Trophoblast cell (in vitro differentiated cells and primary cell): ENCODE results near the gene MSH3.
"Not testable (repeated sequence)": the region's sequence is repeated elsewhere in the genome, so short reads cannot be mapped to it uniquely, and the experiment has no call there.

ENCODE experiments used
- DNase-seq, 2 donors: peaks; one replicate each; pipeline ENCODE4 v3.0.0-alpha.2; 2016
- H2AFZ ChIP-seq: 2 replicates; pipeline ENCODE4 v1.6.1; 2013; ENCODE audit warnings: low read length, moderate library complexity, mild to moderate bottlenecking; ENCODE audit not compliant: insufficient read depth, poor library complexity
- H2AK5ac ChIP-seq: 2 replicates; pipeline ENCODE4 v1.6.1; 2013; ENCODE audit warnings: mild to moderate bottlenecking, low read length
- H2BK120ac ChIP-seq: 2 replicates; pipeline ENCODE4 v1.6.1; 2013; ENCODE audit warnings: low read length, mild to moderate bottlenecking, moderate library complexity; ENCODE audit not compliant: insufficient read depth, poor library complexity
- H2BK12ac ChIP-seq: 2 replicates; pipeline ENCODE4 v1.6.1; 2013; ENCODE audit warnings: mild to moderate bottlenecking, low read length, moderate library complexity
- H2BK5ac ChIP-seq: 2 replicates; pipeline ENCODE4 v1.6.1; 2013; ENCODE audit warnings: low read length, low read depth, moderate library complexity, mild to moderate bottlenecking; ENCODE audit not compliant: poor library complexity
- H3K14ac ChIP-seq: 2 replicates; pipeline ENCODE4 v1.6.1; 2013; ENCODE audit warnings: mild to moderate bottlenecking, low read length
- H3K18ac ChIP-seq: 2 replicates; pipeline ENCODE4 v1.6.1; 2013; ENCODE audit warnings: mild to moderate bottlenecking, low read length
- H3K23ac ChIP-seq: 2 replicates; pipeline ENCODE4 v1.6.1; 2013; ENCODE audit warnings: low read length
- H3K27ac ChIP-seq: 2 replicates; pipeline ENCODE4 v1.5.1; 2013; ENCODE audit warnings: low read depth, mild to moderate bottlenecking, inconsistent platforms, low read length, moderate library complexity
- H3K27me3 ChIP-seq: 2 replicates; pipeline ENCODE4 v1.6.1; 2013; ENCODE audit warnings: inconsistent platforms, mild to moderate bottlenecking, low read length, moderate library complexity; ENCODE audit not compliant: insufficient read depth
- H3K36me3 ChIP-seq, 2 experiments: 1 replicate in 1 of 2; 2 replicates in 1 of 2; pipeline ENCODE4 v1.6.1; 2013; ENCODE audit warnings: low read length in 2 of 2, mild to moderate bottlenecking in 2 of 2, moderate library complexity in 1 of 2; ENCODE audit not compliant: insufficient read depth in 2 of 2, control insufficient read depth in 1 of 2
- H3K4ac ChIP-seq: 2 replicates; pipeline ENCODE4 v1.6.1; 2013; ENCODE audit warnings: low read depth, mild to moderate bottlenecking, low read length, moderate library complexity
- H3K4me1 ChIP-seq, 2 experiments: 1 replicate in 1 of 2; 2 replicates in 1 of 2; pipeline ENCODE4 v1.6.1; 2013; ENCODE audit warnings: low read length in 2 of 2, mild to moderate bottlenecking in 2 of 2, moderate library complexity in 1 of 2; ENCODE audit not compliant: insufficient read depth in 2 of 2, control insufficient read depth in 1 of 2
- H3K4me2 ChIP-seq: 2 replicates; pipeline ENCODE4 v1.6.1; 2013; ENCODE audit warnings: inconsistent platforms, mild to moderate bottlenecking, low read length, moderate library complexity
- H3K4me3 ChIP-seq: 2 replicates; pipeline ENCODE4 v1.5.1; 2013; ENCODE audit warnings: mild to moderate bottlenecking, low read depth, low read length, inconsistent platforms
- H3K79me1 ChIP-seq: one replicate; pipeline ENCODE4 v1.6.1; 2013; ENCODE audit warnings: low read length
- H3K79me2 ChIP-seq: 2 replicates; pipeline ENCODE4 v1.6.1; 2013; ENCODE audit warnings: low read length, mild to moderate bottlenecking; ENCODE audit not compliant: control insufficient read depth, insufficient read depth, poor library complexity
- H3K9ac ChIP-seq: 2 replicates; pipeline ENCODE4 v1.6.1; 2013; ENCODE audit warnings: mild to moderate bottlenecking, low read length
- H3K9me3 ChIP-seq: 2 replicates; pipeline ENCODE4 v1.6.1; 2013; ENCODE audit warnings: low read depth, mild to moderate bottlenecking, control low read depth, inconsistent platforms, low read length; ENCODE audit not compliant: insufficient read depth
- H4K12ac ChIP-seq: 2 replicates; pipeline ENCODE4 v1.6.1; 2013; ENCODE audit warnings: low read depth, mild to moderate bottlenecking, low read length, moderate library complexity
- H4K8ac ChIP-seq: 2 replicates; pipeline ENCODE4 v1.6.1; 2013; ENCODE audit warnings: low read depth, mild to moderate bottlenecking, low read length, moderate library complexity
- H4K91ac ChIP-seq: one replicate; pipeline ENCODE4 v1.6.1; 2013; ENCODE audit warnings: low read depth, mild to moderate bottlenecking, low read length, moderate library complexity
- WGBS: extraction: QIAGEN DNeasy Blood & Tissue Kit; methylation state at CpG from one replicate; pipeline ENCODE4 v1.1.7; 2013; ENCODE audit warnings: missing lambda C conversion rate; ENCODE audit not compliant: insufficient read length, insufficient coverage; ENCODE audit errors: extremely low coverage; 5-methylcytosine and 5-hydroxymethylcytosine counted together

Gene MSH3

GRCh38 chr5:80902624-80903023 is 248.2 kb downstream of the MSH3 start:
- H3K4me2 ChIP-seq, H3K4ac ChIP-seq, H2BK120ac ChIP-seq, H3K36me3 ChIP-seq, H3K79me2 ChIP-seq, H2BK5ac ChIP-seq, H3K9ac ChIP-seq, DNase-seq, H3K27me3 ChIP-seq, H4K8ac ChIP-seq, H3K4me1 ChIP-seq, H2BK12ac ChIP-seq, H3K4me3 ChIP-seq, H2AK5ac ChIP-seq, H4K91ac ChIP-seq, H3K9me3 ChIP-seq, H3K18ac ChIP-seq, H2AFZ ChIP-seq, H3K27ac ChIP-seq, H3K23ac ChIP-seq, H3K79me1 ChIP-seq, H4K12ac ChIP-seq, H3K14ac ChIP-seq: not testable (repeated sequence)
- WGBS, result no CpG with 5 or more reads among the region's 3 CpGs

- no peak overlapping the region for H2BK5ac ChIP-seq
- H3K27me3 ChIP-seq, result no peaks in the 10 kb centered on the region
- peaks cover 3% of the 10 kb centered on the region in 2 experiments for H3K36me3 ChIP-seq
- H3K9ac ChIP-seq, result no peak overlapping the region
- no peak overlapping the region for H3K23ac ChIP-seq
- DNase-seq, result no peak
- H2AK5ac ChIP-seq, result no peak overlapping the region
- no peak overlapping the region for H3K4me2 ChIP-seq
- H4K91ac ChIP-seq, result no peak overlapping the region
- no peak overlapping the region for H2BK120ac ChIP-seq
- H4K8ac ChIP-seq, result no peak overlapping the region
- H3K18ac ChIP-seq, result no peak overlapping the region
- no peak overlapping the region for H2AFZ ChIP-seq
- H3K79me1 ChIP-seq, result no peaks in the 10 kb centered on the region
- no peak overlapping the region for H3K27ac ChIP-seq
- H3K4me3 ChIP-seq, result no peak overlapping the region
- peaks cover 2% of the 10 kb centered on the region for H3K9me3 ChIP-seq
- no peaks in the 10 kb centered on the region for H3K79me2 ChIP-seq
- no CpG with 5 or more reads among the region's 1 CpG for WGBS
- H2BK12ac ChIP-seq, result no peak overlapping the region
- no peaks in the 10 kb centered on the region for H3K4me1 ChIP-seq
- H3K14ac ChIP-seq, result no peak overlapping the region
- H4K12ac ChIP-seq, result no peak overlapping the region
- H3K4ac ChIP-seq, result no peak overlapping the region
Measured at GRCh38 chr5:80904533-80905187, 250.2 kb downstream of the MSH3 start.

DNA sequence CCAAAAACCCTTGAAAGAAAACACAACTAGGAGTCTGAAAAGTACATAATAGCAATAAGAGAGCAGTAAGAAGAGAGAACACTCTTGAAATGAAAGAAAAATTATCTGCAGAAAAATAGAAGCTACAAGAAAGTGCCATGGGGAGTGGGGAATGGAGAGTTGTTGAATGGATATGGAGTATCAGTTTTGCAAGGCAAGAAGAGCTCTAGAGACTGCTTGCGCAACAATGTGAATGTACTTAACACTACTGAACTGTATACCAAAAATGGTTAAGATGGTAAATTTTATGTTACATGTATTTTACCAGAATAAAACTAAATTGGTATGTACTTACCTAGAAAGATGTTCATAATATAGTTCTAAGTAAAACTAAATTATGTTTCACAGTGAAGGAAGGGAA is 251.0 kb downstream of the MSH3 start:
- no peak overlapping the region for H2AK5ac ChIP-seq
- no peak overlapping the region for H3K4ac ChIP-seq
- peaks cover 2% of the 10 kb centered on the region for H3K9me3 ChIP-seq
- H4K8ac ChIP-seq, result no peak overlapping the region
- H3K36me3 ChIP-seq, result peaks cover under 1 to 3% of the 10 kb centered on the region in 2 experiments
- no peak overlapping the region for H3K4me3 ChIP-seq
- no peak overlapping the region for H2BK120ac ChIP-seq
- H2AFZ ChIP-seq, result no peak overlapping the region
- no peak overlapping the region for H3K23ac ChIP-seq
- no peaks in the 10 kb centered on the region for H3K27me3 ChIP-seq
- H2BK12ac ChIP-seq, result no peak overlapping the region
- no peak overlapping the region for H3K9ac ChIP-seq
- H3K79me1 ChIP-seq, result no peaks in the 10 kb centered on the region
- no peak overlapping the region for H4K91ac ChIP-seq
- WGBS, result no CpG with 5 or more reads among the region's 1 CpG
- no peaks in the 10 kb centered on the region for H3K79me2 ChIP-seq
- no peaks in the 10 kb centered on the region for H3K4me1 ChIP-seq
- H4K12ac ChIP-seq, result no peak overlapping the region
- H3K27ac ChIP-seq, result no peak overlapping the region
- H3K18ac ChIP-seq, result no peak overlapping the region
- H3K14ac ChIP-seq, result no peak overlapping the region
- no peak for DNase-seq
- H3K4me2 ChIP-seq, result no peak overlapping the region
- no peak overlapping the region for H2BK5ac ChIP-seq

- Histone ChIP-seq H2AFZ (no peak overlapping the region), H2BK120ac (no peak overlapping the region), H2BK12ac (no peak overlapping the region), H3K36me3 (no peaks in the 10 kb centered on the region), H3K4ac (no peak overlapping the region), H2AK5ac (no peak overlapping the region), H3K79me1 (no peaks in the 10 kb centered on the region), H4K12ac (no peak overlapping the region), H3K79me2 (no peaks in the 10 kb centered on the region), H3K27ac (no peak overlapping the region), H4K8ac (no peak overlapping the region), H3K4me2 (no peak overlapping the region), H3K18ac (no peak overlapping the region), H3K27me3 (no peaks in the 10 kb centered on the region), H3K14ac (no peak overlapping the region), H3K4me1 (no peaks in the 10 kb centered on the region), H3K9me3 (peaks cover 2% of the 10 kb centered on the region), H4K91ac (no peak overlapping the region), H3K23ac (no peak overlapping the region), H2BK5ac (no peak overlapping the region), H3K9ac (no peak overlapping the region), H3K4me3 (no peak overlapping the region)
- WGBS, result no CpG with 5 or more reads among the region's 3 CpGs
- DNase-seq, result no peak
Measured at GRCh38 chr5:80912479-80912878, 258.0 kb downstream of the MSH3 start.
